Prostate gland (tissue), 2 donors: ENCODE data around the gene DOC2B. TPM values are rescaled to one million over a fixed set of nuclear protein-coding genes. Genes with fewer than 3 reads are reported as not detected.

Source experiments
- DNase-seq: peaks from one replicate; pipeline ENCODE4 v3.0.0-alpha.2; 2019; ENCODE audit warnings: low spot score
- H3K27ac ChIP-seq, 2 donors: fragments of 200-600 bp; sonication (generic); 2 replicates each; pipeline ENCODE4 v1.5.1; 2017 to 2019
- H3K27me3 ChIP-seq: fragments of 200-600 bp; sonication (generic); replicated peaks from 2 replicates; pipeline ENCODE4 v1.5.1; 2019; ENCODE audit not compliant: insufficient read depth
- H3K36me3 ChIP-seq, 2 donors: fragments of 200-600 bp; sonication (generic); 1 replicate in 1 of 2; 2 replicates in 1 of 2; pipeline versions ENCODE4 v1.5.1 to v1.8.1; 2017 to 2019
- H3K4me1 ChIP-seq: fragments of 200-600 bp; sonication (generic); replicated peaks from 2 replicates; pipeline ENCODE4 v1.5.1; 2019
- H3K4me3 ChIP-seq, 2 donors: fragments of 200-600 bp; sonication (generic); 2 replicates each; pipeline ENCODE4 v1.5.1; 2017 to 2019
- H3K9me3 ChIP-seq: fragments of 200-600 bp; sonication (generic); 2 replicates; pipeline ENCODE4 v1.5.1; 2017
- POLR2A ChIP-seq: fragments of 450-650 bp; IDR thresholded peaks from one replicate; pipeline ENCODE4 v1.6.1; 2016; ENCODE audit warnings: antibody characterized with exemption, mild to moderate bottlenecking
- POLR2AphosphoS5 ChIP-seq: sonication (generic); formaldehyde crosslinking; IDR thresholded peaks from one replicate; pipeline ENCODE4 v1.6.1; 2017; ENCODE audit warnings: antibody characterized with exemption
- WGBS: methylation state at CpG from one replicate; pipeline ENCODE4 v1.1.5; 2018; 5-methylcytosine and 5-hydroxymethylcytosine counted together
- intact Hi-C: fragments of 100-400 bp; cut with DNase I; formaldehyde crosslinking; loops from one replicate; pipeline ENCODE4 v1.14.2; 2022
- total RNA-seq, 2 donors: library from RNA; depleted of rRNA; stranded (reverse); fragments of >200 nt; gene quantifications; one replicate each; pipeline ENCODE4 v1.1.0, GENCODE V29; 2016
- TF ChIP-seq, protein P1 (sequence below), 4 experiments: fragments of 200-600 bp in 2 of 4; fragments of 450-650 bp in 2 of 4; sonication (generic) in 2 of 4; IDR thresholded peaks; 1 replicate in 3 of 4; 2 replicates in 1 of 4; pipeline ENCODE4 v1.5.1; 2016 to 2019; ENCODE audit warnings: antibody characterized with exemption in 4 of 4, mild to moderate bottlenecking in 2 of 4, moderate library complexity in 2 of 4

DOC2B gene
- total RNA-seq, 2 donors from 2014 or later, result 3.0 to 3.1 TPM

DNA sequence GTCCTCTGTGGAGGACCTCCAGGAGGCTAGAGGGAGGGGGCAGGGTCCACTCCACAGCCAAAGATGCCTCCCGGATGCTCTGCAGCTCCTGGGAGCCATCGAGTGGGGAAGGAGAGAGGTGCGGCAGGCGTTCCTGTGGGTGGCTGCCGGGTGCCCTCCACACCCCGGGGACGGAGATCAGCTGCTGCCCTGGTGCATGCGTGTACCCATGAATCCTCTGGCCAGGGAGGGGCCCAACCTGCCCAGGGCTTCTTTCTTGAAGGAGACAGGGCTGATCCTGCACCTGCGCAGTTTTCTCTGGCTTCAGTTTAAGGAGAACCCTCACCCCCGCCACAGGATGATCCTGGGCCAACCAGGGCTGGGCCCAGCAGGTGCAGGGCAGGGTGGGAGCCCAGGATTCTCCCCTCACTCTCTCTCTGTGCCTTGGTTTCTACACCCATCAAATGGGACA lies 33.5 kb upstream of the DOC2B start:
- Histone ChIP-seq H3K27ac (no peak overlapping the region), H3K9me3 (no peaks in the 10 kb centered on the region), H3K4me1 (no peaks in the 10 kb centered on the region), H3K36me3 (no peaks in the 10 kb centered on the region), H3K27me3 (no peaks in the 10 kb centered on the region), H3K4me3 (no peak overlapping the region)
- WGBS, result 91% methylated on average over 10 of the region's 10 CpGs
- TF ChIP-seq POLR2A, result no peak
- no peak for TF ChIP-seq POLR2AphosphoS5
- TF ChIP-seq, protein P1, sequence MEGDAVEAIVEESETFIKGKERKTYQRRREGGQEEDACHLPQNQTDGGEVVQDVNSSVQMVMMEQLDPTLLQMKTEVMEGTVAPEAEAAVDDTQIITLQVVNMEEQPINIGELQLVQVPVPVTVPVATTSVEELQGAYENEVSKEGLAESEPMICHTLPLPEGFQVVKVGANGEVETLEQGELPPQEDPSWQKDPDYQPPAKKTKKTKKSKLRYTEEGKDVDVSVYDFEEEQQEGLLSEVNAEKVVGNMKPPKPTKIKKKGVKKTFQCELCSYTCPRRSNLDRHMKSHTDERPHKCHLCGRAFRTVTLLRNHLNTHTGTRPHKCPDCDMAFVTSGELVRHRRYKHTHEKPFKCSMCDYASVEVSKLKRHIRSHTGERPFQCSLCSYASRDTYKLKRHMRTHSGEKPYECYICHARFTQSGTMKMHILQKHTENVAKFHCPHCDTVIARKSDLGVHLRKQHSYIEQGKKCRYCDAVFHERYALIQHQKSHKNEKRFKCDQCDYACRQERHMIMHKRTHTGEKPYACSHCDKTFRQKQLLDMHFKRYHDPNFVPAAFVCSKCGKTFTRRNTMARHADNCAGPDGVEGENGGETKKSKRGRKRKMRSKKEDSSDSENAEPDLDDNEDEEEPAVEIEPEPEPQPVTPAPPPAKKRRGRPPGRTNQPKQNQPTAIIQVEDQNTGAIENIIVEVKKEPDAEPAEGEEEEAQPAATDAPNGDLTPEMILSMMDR (IDR thresholded peaks at IDR 0.05), result no peak
- DNase-seq, result no peak
- intact Hi-C loops, result no loop called here

DNA sequence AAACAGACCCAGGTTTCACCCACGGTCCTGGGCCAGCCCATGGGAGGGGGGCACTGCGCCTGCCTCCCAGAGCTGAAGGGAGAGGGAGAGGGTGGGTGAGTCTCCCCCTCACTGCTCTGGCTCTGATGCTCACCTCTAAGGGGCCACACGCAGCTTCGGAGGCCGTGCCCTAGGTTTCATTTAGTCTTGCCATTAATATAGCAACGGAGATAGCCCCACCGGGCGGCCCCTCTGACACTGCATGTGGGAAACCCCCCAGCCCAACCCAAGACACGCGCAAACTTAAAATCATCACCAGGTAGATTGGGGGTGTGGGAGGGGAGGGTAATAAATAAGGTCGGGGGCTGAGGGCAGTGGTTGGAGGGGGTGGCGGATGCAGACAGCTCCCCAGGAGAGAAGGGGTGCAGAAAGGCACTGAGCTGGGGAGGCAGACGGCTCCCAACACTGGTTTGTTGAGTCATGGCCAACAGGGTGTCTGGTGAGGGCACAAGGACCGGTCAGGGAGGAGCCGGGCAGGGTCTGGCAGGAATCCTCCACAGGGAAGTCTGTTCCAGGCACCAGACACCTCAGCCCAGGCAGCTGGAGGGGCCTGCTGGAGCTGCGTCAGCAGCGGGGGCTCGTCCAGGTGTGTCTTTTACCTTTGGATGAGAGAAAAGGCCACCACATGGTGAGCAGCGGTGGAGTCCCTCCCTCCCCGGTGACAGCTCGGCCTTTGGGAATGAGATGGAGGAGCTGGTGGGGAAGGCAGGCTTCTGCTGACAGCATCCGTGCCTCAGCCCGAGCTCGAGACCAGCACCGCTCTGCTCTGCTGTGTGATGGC lies 32.0 kb upstream of the DOC2B start:
- TF ChIP-seq, protein P1 (IDR thresholded peaks at IDR 0.05), result no peak
- no peak for TF ChIP-seq POLR2AphosphoS5
- no peak for TF ChIP-seq POLR2A
- Histone ChIP-seq H3K4me1 (no peaks in the 10 kb centered on the region), H3K36me3 (no peaks in the 10 kb centered on the region), H3K4me3 (no peak overlapping the region), H3K27me3 (no peaks in the 10 kb centered on the region), H3K27ac (no peak overlapping the region), H3K9me3 (no peaks in the 10 kb centered on the region)
- 91% methylated on average over 25 of the region's 25 CpGs for WGBS
- no peak for DNase-seq
- intact Hi-C loops, result no loop called here

DNA sequence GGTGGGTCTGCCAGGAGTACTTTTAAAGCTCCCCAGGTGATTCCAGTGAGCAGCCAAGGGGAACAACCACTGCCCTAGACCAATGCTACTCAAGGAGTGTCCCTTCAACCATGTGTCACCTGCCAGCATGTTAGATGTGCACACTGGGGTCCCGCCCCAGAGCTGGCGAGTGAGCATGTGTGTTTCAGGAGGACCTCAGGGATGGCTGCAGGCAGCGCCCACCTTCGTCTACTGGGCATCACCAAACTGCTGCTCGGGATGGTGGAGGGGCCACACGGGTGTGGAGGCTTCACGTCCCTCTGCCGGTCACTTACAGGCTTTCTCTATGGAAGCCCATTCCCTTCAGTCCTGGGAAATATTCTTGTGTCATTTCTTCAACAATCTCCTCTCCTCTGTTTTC lies 29.0 kb upstream of the DOC2B start:
- no peak for TF ChIP-seq POLR2A
- TF ChIP-seq, protein P1 (IDR thresholded peaks at IDR 0.05), result no peak
- TF ChIP-seq POLR2AphosphoS5, result no peak
- DNase-seq, result no peak
- Histone ChIP-seq H3K36me3 (no peaks in the 10 kb centered on the region), H3K9me3 (no peaks in the 10 kb centered on the region), H3K4me1 (no peaks in the 10 kb centered on the region), H3K27ac (no peak overlapping the region), H3K4me3 (no peak overlapping the region), H3K27me3 (no peaks in the 10 kb centered on the region)
- intact Hi-C loops, result no loop called here
- 99% methylated on average over 8 of the region's 8 CpGs for WGBS

DNA sequence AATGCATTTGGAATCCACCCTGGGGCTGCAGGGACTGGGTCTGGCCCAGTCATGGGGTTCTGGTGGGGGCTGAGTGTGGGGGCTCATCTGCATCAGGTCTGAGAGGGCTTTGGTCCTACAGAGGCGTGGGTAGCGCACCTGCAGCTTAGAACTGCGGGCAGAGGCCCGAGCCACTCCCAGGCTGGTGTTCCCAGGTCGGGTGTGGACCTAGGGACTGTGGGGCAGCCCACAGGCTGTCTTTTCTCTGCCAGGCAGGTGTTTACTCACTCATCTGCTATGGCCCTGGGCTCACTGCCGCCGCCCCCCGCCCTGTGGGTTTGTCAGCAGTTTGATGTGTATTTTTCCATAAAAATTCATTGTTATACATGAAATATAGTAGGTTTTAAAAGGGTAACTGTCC lies 27.0 kb upstream of the DOC2B start:
- intact Hi-C loops, result no loop called here
- no peaks in the 10 kb centered on the region for H3K4me1 ChIP-seq
- no peak for DNase-seq
- WGBS, result 70% methylated on average over 8 of the region's 8 CpGs
- no peak overlapping the region for H3K27ac ChIP-seq
- no peaks in the 10 kb centered on the region for H3K36me3 ChIP-seq
- H3K9me3 ChIP-seq, result no peaks in the 10 kb centered on the region
- no peaks in the 10 kb centered on the region for H3K27me3 ChIP-seq
- no peak overlapping the region for H3K4me3 ChIP-seq
- no peak for TF ChIP-seq POLR2AphosphoS5
- TF ChIP-seq, protein P1 (IDR thresholded peaks at IDR 0.05), result no peak
- no peak for TF ChIP-seq POLR2A

DNA sequence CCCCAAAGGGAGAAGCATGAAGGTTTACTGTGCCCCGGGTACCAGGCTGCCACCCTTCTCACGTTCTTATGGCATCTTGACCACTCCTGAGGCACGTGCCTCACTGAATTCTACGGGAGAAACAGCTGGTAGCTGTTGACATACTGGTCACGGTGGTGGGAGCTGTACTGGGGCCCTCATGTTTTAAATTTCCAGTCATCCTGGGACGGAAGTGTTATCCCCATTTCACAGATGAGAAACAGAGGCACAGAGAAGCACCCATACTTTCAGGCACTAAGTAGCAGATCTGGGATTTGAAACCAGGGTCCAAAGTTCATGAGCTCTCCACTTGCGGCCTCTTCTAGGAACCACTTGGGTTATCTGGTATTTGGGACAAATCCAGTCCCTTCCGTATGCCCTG lies 26.3 kb upstream of the DOC2B start:
- Histone ChIP-seq H3K36me3 (no peaks in the 10 kb centered on the region), H3K9me3 (no peaks in the 10 kb centered on the region), H3K27ac (no peak overlapping the region), H3K4me1 (no peaks in the 10 kb centered on the region), H3K4me3 (no peak overlapping the region), H3K27me3 (no peaks in the 10 kb centered on the region)
- TF ChIP-seq, protein P1 (IDR thresholded peaks at IDR 0.05), result no peak
- TF ChIP-seq POLR2AphosphoS5, result no peak
- no peak for TF ChIP-seq POLR2A
- 91% methylated on average over 8 of the region's 8 CpGs for WGBS
- DNase-seq, result no peak
- intact Hi-C loops, result no loop called here
